ENCODE results near the gene HES4. TPM values are rescaled to one million over a fixed set of nuclear protein-coding genes. Genes with fewer than 3 reads are reported as not detected.

HES4 gene
- total RNA-seq, 1 experiment from 2014 or later: 18.5 TPM

DNA sequence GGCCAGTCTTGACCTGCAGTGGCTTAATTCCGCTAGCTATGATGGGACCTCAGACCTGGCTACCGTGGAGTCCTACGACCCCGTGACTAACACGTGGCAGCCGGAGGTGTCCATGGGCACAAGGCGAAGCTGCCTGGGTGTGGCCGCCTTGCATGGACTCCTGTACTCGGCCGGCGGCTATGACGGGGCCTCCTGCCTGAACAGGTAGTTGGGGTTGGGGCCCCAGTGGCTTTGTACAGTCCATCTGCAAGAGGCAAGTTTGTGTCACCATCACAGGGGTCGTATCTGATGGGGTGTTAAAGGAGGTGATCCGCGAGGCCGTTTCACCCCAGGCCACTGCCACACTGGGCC, 36.6 kb downstream of the HES4 start:
- TF ChIP-seq, protein P1, sequence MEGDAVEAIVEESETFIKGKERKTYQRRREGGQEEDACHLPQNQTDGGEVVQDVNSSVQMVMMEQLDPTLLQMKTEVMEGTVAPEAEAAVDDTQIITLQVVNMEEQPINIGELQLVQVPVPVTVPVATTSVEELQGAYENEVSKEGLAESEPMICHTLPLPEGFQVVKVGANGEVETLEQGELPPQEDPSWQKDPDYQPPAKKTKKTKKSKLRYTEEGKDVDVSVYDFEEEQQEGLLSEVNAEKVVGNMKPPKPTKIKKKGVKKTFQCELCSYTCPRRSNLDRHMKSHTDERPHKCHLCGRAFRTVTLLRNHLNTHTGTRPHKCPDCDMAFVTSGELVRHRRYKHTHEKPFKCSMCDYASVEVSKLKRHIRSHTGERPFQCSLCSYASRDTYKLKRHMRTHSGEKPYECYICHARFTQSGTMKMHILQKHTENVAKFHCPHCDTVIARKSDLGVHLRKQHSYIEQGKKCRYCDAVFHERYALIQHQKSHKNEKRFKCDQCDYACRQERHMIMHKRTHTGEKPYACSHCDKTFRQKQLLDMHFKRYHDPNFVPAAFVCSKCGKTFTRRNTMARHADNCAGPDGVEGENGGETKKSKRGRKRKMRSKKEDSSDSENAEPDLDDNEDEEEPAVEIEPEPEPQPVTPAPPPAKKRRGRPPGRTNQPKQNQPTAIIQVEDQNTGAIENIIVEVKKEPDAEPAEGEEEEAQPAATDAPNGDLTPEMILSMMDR (conservative IDR thresholded peaks at IDR 0.05; ENCODE audit: low read depth, low read length): no peak
- TF ChIP-seq EZH2 (IDR thresholded peaks at IDR 0.05; ENCODE audit: borderline replicate concordance, low read depth, low read length, poor library complexity, severe bottlenecking): no peak
- Histone ChIP-seq H3K4me3 (ENCODE audit: low read depth, low read length, poor library complexity, severe bottlenecking) (no peak overlapping the region), H3K36me3 (ENCODE audit: insufficient read depth, low read length, poor library complexity, severe bottlenecking) (peaks cover 6% of the 10 kb centered on the region), H3K4me1 (ENCODE audit: insufficient read depth, low read length, poor library complexity, severe bottlenecking) (peaks cover 8% of the 10 kb centered on the region), H3K9me3 (ENCODE audit: low read depth, low read length, poor library complexity, severe bottlenecking) (no peaks in the 10 kb centered on the region), H3K27me3 (replicated peaks; ENCODE audit: insufficient read depth, low read depth, low read length, poor library complexity) (no peaks in the 10 kb centered on the region), H3K27ac (ENCODE audit: low read depth, low read length, poor library complexity, severe bottlenecking) (no peak overlapping the region)
- ChIA-PET CTCF (no interaction called here), POLR2A (ENCODE audit: low non-redundant PET) (no interaction called here)
- no TSS peak for BruUV-seq (replicated peaks)
- DNase-seq (ENCODE audit: low spot score): no peak
- intact Hi-C loops (cut with micrococcal nuclease; ENCODE audit: unreplicated experiment): no loop called here

DNA sequence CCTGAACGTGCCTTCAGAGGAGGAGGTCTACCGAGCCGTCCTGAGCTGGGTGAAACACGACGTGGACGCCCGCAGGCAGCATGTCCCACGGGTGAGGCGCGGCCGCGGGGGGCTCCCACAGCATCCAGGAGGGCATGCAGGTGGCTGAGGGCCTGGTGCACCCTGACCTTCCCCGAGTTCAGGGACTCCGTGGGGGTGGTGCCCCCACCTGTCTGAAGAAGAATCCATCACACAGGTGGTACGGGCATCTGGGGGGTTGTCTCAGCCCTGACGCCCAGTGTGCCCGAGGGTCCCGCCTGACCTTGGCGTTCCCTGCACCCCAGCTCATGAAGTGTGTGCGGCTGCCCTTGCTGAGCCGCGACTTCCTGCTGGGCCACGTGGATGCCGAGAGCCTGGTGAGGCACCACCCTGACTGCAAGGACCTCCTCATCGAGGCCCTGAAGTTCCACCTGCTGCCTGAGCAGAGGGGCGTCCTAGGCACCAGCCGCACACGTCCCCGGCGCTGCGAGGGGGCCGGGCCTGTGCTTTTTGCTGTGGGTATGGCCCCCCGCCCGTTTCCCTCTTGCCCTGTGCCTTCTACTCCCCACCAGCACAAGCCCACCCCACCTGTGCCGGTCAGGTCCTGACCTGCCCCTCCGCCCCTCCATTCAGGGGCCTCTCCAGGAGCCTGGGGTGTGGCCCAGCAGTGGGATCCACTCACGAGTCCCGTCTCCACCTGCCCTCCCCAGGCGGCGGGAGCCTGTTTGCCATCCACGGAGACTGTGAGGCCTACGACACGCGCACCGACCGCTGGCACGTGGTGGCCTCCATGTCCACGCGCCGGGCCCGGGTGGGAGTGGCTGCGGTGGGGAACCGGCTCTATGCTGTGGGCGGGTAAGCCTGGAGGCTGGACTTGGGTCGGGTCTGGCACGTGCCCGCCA, 37.3 kb downstream of the HES4 start:
- ChIA-PET POLR2A (ENCODE audit: low non-redundant PET) (no interaction called here), CTCF (no interaction called here)
- BruUV-seq (replicated peaks): no TSS peak
- Histone ChIP-seq H3K27ac (ENCODE audit: low read depth, low read length, poor library complexity, severe bottlenecking) (no peak overlapping the region), H3K9me3 (ENCODE audit: low read depth, low read length, poor library complexity, severe bottlenecking) (no peaks in the 10 kb centered on the region), H3K4me1 (ENCODE audit: insufficient read depth, low read length, poor library complexity, severe bottlenecking) (peaks cover 15% of the 10 kb centered on the region), H3K36me3 (ENCODE audit: insufficient read depth, low read length, poor library complexity, severe bottlenecking) (peaks cover 6% of the 10 kb centered on the region), H3K4me3 (ENCODE audit: low read depth, low read length, poor library complexity, severe bottlenecking) (no peak overlapping the region), H3K27me3 (replicated peaks; ENCODE audit: insufficient read depth, low read depth, low read length, poor library complexity) (no peaks in the 10 kb centered on the region)
- intact Hi-C loops (cut with micrococcal nuclease; ENCODE audit: unreplicated experiment): no loop called here
- DNase-seq (ENCODE audit: low spot score): no peak
- TF ChIP-seq, protein P1 (conservative IDR thresholded peaks at IDR 0.05; ENCODE audit: low read depth, low read length): no peak
- TF ChIP-seq EZH2 (IDR thresholded peaks at IDR 0.05; ENCODE audit: borderline replicate concordance, low read depth, low read length, poor library complexity, severe bottlenecking): no peak

DNA sequence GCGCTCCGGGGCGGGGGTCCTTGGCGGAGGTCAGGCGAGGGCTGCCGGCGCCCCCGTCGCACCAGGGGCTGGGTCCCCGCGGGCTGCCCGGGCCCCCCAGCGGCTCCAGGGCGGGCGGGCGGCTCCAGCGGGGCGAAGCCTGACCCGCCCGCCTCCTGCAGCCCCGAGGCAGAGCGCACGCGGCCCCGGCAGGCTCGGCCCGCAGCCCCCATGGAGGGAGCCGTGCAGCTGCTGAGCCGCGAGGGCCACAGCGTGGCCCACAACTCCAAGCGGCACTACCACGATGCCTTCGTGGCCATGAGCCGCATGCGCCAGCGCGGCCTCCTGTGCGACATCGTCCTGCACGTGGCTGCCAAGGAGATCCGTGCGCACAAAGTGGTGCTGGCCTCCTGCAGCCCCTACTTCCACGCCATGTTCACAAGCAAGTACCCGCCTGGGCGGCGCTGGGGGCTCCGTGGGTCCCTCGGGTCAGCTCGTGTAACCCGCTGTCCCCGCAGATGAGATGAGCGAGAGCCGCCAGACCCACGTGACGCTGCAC, 38.7 kb downstream of the HES4 start:
- H3K4me3 ChIP-seq (ENCODE audit: low read depth, low read length, poor library complexity, severe bottlenecking): peak overlapping the region; percentile 98
- no peak for TF ChIP-seq EZH2 (IDR thresholded peaks at IDR 0.05; ENCODE audit: borderline replicate concordance, low read depth, low read length, poor library complexity, severe bottlenecking)
- TF ChIP-seq, protein P1 (conservative IDR thresholded peaks at IDR 0.05; ENCODE audit: low read depth, low read length): no peak
- no TSS peak for BruUV-seq (replicated peaks)
- no peaks in the 10 kb centered on the region for H3K27me3 ChIP-seq (replicated peaks; ENCODE audit: insufficient read depth, low read depth, low read length, poor library complexity)
- intact Hi-C loops (cut with micrococcal nuclease; ENCODE audit: unreplicated experiment): no loop called here
- H3K9me3 ChIP-seq (ENCODE audit: low read depth, low read length, poor library complexity, severe bottlenecking): no peaks in the 10 kb centered on the region
- no peak for DNase-seq (ENCODE audit: low spot score)
- H3K27ac ChIP-seq (ENCODE audit: low read depth, low read length, poor library complexity, severe bottlenecking): peak overlapping the region; percentile 65
- H3K4me1 ChIP-seq (ENCODE audit: insufficient read depth, low read length, poor library complexity, severe bottlenecking): peaks cover 12% of the 10 kb centered on the region
- POLR2A ChIA-PET (ENCODE audit: low non-redundant PET): no interaction called here
- H3K36me3 ChIP-seq (ENCODE audit: insufficient read depth, low read length, poor library complexity, severe bottlenecking): peaks cover 16% of the 10 kb centered on the region
- CTCF ChIA-PET: no interaction called here

All from A673 (cell line).